Activated B cell treated with CpG ODN at 0.5 μM for 24 hours (primary cell): Measurements from ENCODE around the gene AKAP1. TPM values are rescaled to one million over a fixed set of nuclear protein-coding genes. Genes with fewer than 3 reads are reported as not detected.
A peak's percentile ranks its signal among the peaks of the same experiment; 100 is the strongest.

ENCODE experiments used
- ATAC-seq: fragments of 200-7000 bp; cut with Tn5 transposase; one replicate; pipeline ENCODE4 v1.10.0; 2021; ENCODE audit warnings: low read depth, mild to moderate bottlenecking, moderate library complexity
- CTCF ChIA-PET: fragments of 350-600 bp; sonication (Branson Sonifier 250); formaldehyde crosslinking; loops from one replicate; lab custom pipeline; 2021; ENCODE audit warnings: antibody characterized with exemption; lab: Charles Lee
- POLR2A ChIA-PET: fragments of 350-600 bp; sonication (Branson Sonifier 250); formaldehyde crosslinking; loops from one replicate; lab custom pipeline; 2021; ENCODE audit warnings: antibody characterized with exemption; lab: Charles Lee
- DNase-seq: peaks from one replicate; pipeline ENCODE4 v3.0.0; 2022
- H3K27ac Mint-ChIP-seq: one replicate; pipeline ENCODE4 v1.8.0; 2020; ENCODE audit warnings: mixed read lengths
- H3K27me3 Mint-ChIP-seq: one replicate; pipeline ENCODE4 v1.8.0; 2021; ENCODE audit warnings: mixed read lengths
- H3K36me3 Mint-ChIP-seq: one replicate; pipeline ENCODE4 v1.8.0; 2021; ENCODE audit warnings: low read depth, mixed read lengths
- H3K4me1 Mint-ChIP-seq: one replicate; pipeline ENCODE4 v1.8.0; 2021; ENCODE audit warnings: mixed read lengths
- H3K4me3 Mint-ChIP-seq: one replicate; pipeline ENCODE4 v1.8.0; 2020; ENCODE audit warnings: mild to moderate bottlenecking, mixed read lengths
- H3K9me3 Mint-ChIP-seq: one replicate; pipeline ENCODE4 v1.8.0; 2020; ENCODE audit warnings: mixed read lengths
- intact Hi-C: fragments of 100-400 bp; cut with micrococcal nuclease; formaldehyde crosslinking; loops from one replicate; pipeline ENCODE4 v1.15.1; 2024
- total RNA-seq: library from RNA; stranded (reverse); gene quantifications from 2 replicates; pipeline ENCODE4 v1.2.3, GENCODE V29; 2022
- TF ChIP-seq, protein P1 (sequence below): fragments of 200-600 bp; IDR thresholded peaks from one replicate; pipeline ENCODE4 v1.8.0; 2022; ENCODE audit warnings: antibody characterized with exemption, mild to moderate bottlenecking

Gene AKAP1
- total RNA-seq, 1 donor from 2014 or later = 22.5 TPM

DNA sequence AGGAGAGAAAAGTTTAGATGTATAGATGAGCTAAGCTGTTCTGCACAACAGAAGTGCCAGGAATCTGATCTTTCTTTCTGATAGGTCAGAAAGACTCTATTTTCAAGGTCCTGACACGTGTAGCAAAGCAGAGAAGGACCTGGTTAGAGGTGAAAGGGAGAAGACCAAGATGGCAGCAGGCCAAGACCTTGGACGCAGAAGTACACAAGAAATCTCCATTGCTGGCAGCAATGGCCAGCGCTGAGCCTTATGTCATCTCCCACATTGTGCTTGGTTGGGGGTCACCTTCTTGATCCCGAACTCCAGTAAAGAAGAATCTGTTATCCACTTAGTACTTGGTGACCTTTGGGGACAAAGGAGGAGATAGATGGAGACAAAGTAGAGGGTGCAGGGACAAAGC, 41.8 kb upstream of the AKAP1 start:
- H3K4me1 Mint-ChIP-seq = peaks cover 23% of the 10 kb centered on the region
- TF ChIP-seq, protein P1, sequence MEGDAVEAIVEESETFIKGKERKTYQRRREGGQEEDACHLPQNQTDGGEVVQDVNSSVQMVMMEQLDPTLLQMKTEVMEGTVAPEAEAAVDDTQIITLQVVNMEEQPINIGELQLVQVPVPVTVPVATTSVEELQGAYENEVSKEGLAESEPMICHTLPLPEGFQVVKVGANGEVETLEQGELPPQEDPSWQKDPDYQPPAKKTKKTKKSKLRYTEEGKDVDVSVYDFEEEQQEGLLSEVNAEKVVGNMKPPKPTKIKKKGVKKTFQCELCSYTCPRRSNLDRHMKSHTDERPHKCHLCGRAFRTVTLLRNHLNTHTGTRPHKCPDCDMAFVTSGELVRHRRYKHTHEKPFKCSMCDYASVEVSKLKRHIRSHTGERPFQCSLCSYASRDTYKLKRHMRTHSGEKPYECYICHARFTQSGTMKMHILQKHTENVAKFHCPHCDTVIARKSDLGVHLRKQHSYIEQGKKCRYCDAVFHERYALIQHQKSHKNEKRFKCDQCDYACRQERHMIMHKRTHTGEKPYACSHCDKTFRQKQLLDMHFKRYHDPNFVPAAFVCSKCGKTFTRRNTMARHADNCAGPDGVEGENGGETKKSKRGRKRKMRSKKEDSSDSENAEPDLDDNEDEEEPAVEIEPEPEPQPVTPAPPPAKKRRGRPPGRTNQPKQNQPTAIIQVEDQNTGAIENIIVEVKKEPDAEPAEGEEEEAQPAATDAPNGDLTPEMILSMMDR = no peak
- DNase-seq (no peak), ATAC-seq (no peak)
- H3K36me3 Mint-ChIP-seq = no peaks in the 10 kb centered on the region
- H3K27ac Mint-ChIP-seq = no peak overlapping the region
- H3K4me3 Mint-ChIP-seq = no peak overlapping the region
- H3K9me3 Mint-ChIP-seq = no peaks in the 10 kb centered on the region
- intact Hi-C loops = no loop called here
- ChIA-PET CTCF (no interaction called here), POLR2A (no interaction called here)
- peaks cover 36% of the 10 kb centered on the region for H3K27me3 Mint-ChIP-seq

DNA sequence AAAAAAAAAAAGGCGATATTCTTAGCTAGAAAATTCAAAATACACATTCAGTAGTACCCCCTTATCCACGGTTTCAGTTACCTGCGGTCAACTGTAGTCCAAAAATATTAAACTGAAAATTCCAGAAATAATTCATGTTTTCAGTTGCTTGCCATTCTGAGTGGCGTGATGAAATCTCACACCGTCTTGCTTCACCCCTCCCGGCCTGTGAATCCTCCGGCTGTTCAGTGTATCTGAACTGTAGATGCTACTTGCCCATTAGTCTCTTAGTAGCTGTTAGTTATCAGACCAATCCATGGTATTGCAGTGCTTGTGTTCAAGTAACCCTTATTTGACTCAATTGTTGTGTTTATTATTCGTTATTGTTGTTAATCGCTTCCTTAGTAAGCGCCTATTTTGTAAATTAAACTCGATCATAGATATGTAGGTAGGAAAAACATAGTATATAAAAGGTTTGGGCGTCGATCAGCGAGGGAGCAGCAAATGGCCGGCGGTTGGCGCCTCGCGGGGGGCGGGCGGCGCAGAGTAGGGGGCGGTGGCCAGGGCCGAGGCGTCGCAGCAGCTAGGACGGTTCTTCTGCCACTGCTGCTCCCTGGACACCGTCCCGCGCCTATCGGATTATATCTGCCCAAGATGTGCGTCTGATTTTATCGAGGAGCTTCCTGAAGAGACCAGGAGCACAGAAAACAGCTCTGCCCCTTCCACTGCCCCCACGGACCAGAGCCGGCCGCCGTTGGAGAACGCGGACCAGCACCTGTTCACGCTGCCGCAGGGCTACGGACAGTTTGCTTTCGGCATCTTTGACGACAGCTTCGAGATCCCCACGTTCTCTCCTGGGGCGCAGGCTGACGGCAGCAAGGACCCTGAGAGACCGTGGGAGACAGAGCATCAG, 39.8 kb upstream of the AKAP1 start:
- POLR2A ChIA-PET = interaction anchor here (0.8 to 3.1 kb wide), 3 partner anchors 13 to 67 kb away, joined by 5 to 12 read pairs (median 5); partner anchors contain the start of genes AKAP1 and SCPEP1
- CTCF ChIA-PET = no interaction called here
- Mint-ChIP-seq H3K4me1 (peaks cover 23% of the 10 kb centered on the region), H3K4me3 (peak overlapping the region; percentile 81), H3K27me3 (peaks cover 34% of the 10 kb centered on the region), H3K9me3 (no peaks in the 10 kb centered on the region), H3K36me3 (no peaks in the 10 kb centered on the region), H3K27ac (no peak overlapping the region)
- DNase-seq (no peak), ATAC-seq (no peak)
- intact Hi-C loops = no loop called here
- TF ChIP-seq, protein P1 = no peak

DNA sequence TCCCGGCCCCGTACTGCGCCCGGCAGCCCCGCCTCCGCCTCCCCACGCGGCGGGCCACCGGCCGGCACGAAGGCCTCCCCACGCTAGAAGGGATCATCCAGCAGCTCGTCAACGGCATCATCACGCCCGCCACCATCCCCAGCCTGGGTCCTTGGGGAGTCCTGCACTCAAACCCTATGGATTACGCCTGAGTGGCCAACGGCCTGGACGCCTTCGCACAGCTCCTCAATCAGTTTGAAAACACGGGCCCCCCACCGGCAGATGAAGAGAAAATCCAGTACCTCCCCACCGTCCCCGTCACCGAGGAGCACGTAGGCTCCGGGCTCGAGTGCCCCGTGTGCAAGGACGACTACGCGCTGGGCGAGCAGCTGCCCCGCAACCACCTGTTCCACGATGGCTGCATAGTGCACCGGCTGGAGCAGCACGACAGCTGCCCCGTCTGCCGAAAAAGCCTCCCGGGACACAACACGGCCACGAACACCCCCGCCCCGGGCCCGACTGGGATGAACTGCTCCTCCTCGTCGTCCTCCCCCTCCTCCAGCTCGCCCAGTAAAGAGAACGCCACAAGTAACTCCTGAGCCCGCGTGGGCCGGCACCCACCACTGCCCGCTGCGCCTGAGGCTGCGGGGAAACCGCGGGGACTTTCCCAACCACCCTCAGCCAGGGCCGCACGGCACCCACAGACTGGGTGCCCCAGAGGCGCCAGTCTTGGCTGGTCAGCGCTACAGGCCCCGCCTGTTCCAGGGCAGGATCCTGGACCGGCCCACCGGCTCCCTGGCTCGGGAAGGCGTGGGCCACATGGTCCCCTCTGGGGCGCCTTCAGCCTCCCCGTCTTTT, 39.0 kb upstream of the AKAP1 start:
- TF ChIP-seq, protein P1 = no peak
- H3K4me3 Mint-ChIP-seq = peak overlapping the region; percentile 81
- ChIA-PET CTCF (no interaction called here), POLR2A (interaction anchor here (0.8 to 3.1 kb wide), 3 partner anchors 14 to 68 kb away, joined by 5 to 12 read pairs (median 5); partner anchors contain the start of genes AKAP1 and SCPEP1)
- peak; percentile 60 for ATAC-seq
- no peaks in the 10 kb centered on the region for H3K9me3 Mint-ChIP-seq
- intact Hi-C loops = loop anchor here (2.0 kb wide), 1 partner anchor 69 kb away; no protein-coding TSS in a partner anchor
- H3K36me3 Mint-ChIP-seq = no peaks in the 10 kb centered on the region
- DNase-seq = peak; percentile 36
- peaks cover 34% of the 10 kb centered on the region for H3K27me3 Mint-ChIP-seq
- H3K4me1 Mint-ChIP-seq = peaks cover 23% of the 10 kb centered on the region
- H3K27ac Mint-ChIP-seq = no peak overlapping the region

DNA sequence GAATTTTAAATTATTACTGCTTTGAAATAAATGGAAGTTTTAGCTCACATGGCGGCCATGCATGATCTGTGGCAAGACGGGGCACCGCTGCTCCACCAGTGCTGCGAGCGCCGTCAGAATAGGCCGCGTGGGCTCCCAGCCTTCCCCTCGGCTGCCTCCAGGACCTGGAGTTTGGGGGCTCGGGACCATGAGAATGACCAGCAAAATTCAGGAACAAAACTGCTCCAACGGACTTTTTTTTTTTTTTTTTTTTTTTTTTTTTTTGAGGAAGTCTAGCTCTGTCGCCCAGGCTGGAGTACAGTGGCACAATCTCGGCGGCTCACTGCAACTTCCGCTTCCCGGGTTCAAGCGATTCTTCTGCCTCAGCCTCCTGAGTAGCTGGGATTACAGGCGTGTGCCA, 38.3 kb upstream of the AKAP1 start:
- Mint-ChIP-seq H3K4me1 (peaks cover 23% of the 10 kb centered on the region), H3K4me3 (peak overlapping the region; percentile 81), H3K27ac (no peak overlapping the region), H3K9me3 (no peaks in the 10 kb centered on the region), H3K27me3 (peaks cover 33% of the 10 kb centered on the region), H3K36me3 (no peaks in the 10 kb centered on the region)
- CTCF ChIA-PET = interaction anchor here (0.6 kb wide), 2 partner anchors 225 to 733 kb away, joined by 3 to 4 read pairs; no protein-coding TSS in a partner anchor
- intact Hi-C loops = loop anchor here (2.0 kb wide), 1 partner anchor 68 kb away; no protein-coding TSS in a partner anchor
- POLR2A ChIA-PET = interaction anchor here (3.1 kb wide), 1 partner anchor 38 kb away, joined by 12 read pairs; the partner anchor contains the start of gene AKAP1
- TF ChIP-seq, protein P1 = no peak
- ATAC-seq = peak; percentile 38
- DNase-seq = no peak
